NCI-H1930 (cell line): ENCODE data around the gene FBXL12.
A peak's percentile ranks its signal among the peaks of the same experiment; 100 is the strongest.
"Not testable (repeated sequence)": the region's sequence is repeated elsewhere in the genome, so short reads cannot be mapped to it uniquely, and the experiment has no call there.

ENCODE experiments used
- DNase-seq, 2 experiments: peaks; one replicate each; lab custom pipeline; 2025; lab: John Stamatoyannopoulos, UW

FBXL12 gene

GRCh38 chr19:9818734-9819595 is at the start of gene FBXL12:
FBXL12 (minus strand) TSS chr19:9819079; CDS start chr19:9818813, 266 bp downstream.
- peak; percentile 96 to 98 for DNase-seq

- DNase-seq = no peak
Observed at GRCh38 chr19:9865732-9866501, 47.0 kb upstream of the FBXL12 start.

GRCh38 chr19:9863759-9864158 is 44.9 kb upstream of the FBXL12 start:
- DNase-seq = no peak

- no peak for DNase-seq
Observed at GRCh38 chr19:9862938-9863337, 44.1 kb upstream of the FBXL12 start.

- DNase-seq = no peak
Observed at GRCh38 chr19:9861503-9861902, 42.6 kb upstream of the FBXL12 start.

- no peak for DNase-seq
Observed at GRCh38 chr19:9860407-9860806, 41.5 kb upstream of the FBXL12 start.

GRCh38 chr19:9858766-9859165 is 39.9 kb upstream of the FBXL12 start:
- DNase-seq = no peak

GRCh38 chr19:9857920-9858746 is 39.3 kb upstream of the FBXL12 start:
- no peak for DNase-seq

- DNase-seq = no peak
Observed at GRCh38 chr19:9857076-9857721, 38.3 kb upstream of the FBXL12 start.

- DNase-seq = no peak
Observed at GRCh38 chr19:9856609-9857008, 37.7 kb upstream of the FBXL12 start.

- DNase-seq = no peak
Observed at GRCh38 chr19:9854282-9854846, 35.5 kb upstream of the FBXL12 start.

GRCh38 chr19:9850235-9850959 is 31.5 kb upstream of the FBXL12 start:
- DNase-seq = no peak

GRCh38 chr19:9849791-9850190 is 30.9 kb upstream of the FBXL12 start:
- DNase-seq = no peak

GRCh38 chr19:9848762-9849161 is 29.9 kb upstream of the FBXL12 start:
- DNase-seq = no peak

- no peak for DNase-seq
Observed at GRCh38 chr19:9848060-9848459, 29.2 kb upstream of the FBXL12 start.

- DNase-seq = no peak
Observed at GRCh38 chr19:9847087-9847671, 28.3 kb upstream of the FBXL12 start.

GRCh38 chr19:9843626-9844273 is 24.9 kb upstream of the FBXL12 start:
- not testable (repeated sequence) for DNase-seq

- no peak for DNase-seq
Observed at GRCh38 chr19:9842834-9843625, 24.2 kb upstream of the FBXL12 start.

GRCh38 chr19:9839415-9839814 is 20.5 kb upstream of the FBXL12 start:
- no peak for DNase-seq
